Measurements from ENCODE around the gene AK8.
A peak's percentile ranks its signal among the peaks of the same experiment; 100 is the strongest.
"Not testable (repeated sequence)": the region's sequence is repeated elsewhere in the genome, so short reads cannot be mapped to it uniquely, and the experiment has no call there.

Gene AK8

DNA sequence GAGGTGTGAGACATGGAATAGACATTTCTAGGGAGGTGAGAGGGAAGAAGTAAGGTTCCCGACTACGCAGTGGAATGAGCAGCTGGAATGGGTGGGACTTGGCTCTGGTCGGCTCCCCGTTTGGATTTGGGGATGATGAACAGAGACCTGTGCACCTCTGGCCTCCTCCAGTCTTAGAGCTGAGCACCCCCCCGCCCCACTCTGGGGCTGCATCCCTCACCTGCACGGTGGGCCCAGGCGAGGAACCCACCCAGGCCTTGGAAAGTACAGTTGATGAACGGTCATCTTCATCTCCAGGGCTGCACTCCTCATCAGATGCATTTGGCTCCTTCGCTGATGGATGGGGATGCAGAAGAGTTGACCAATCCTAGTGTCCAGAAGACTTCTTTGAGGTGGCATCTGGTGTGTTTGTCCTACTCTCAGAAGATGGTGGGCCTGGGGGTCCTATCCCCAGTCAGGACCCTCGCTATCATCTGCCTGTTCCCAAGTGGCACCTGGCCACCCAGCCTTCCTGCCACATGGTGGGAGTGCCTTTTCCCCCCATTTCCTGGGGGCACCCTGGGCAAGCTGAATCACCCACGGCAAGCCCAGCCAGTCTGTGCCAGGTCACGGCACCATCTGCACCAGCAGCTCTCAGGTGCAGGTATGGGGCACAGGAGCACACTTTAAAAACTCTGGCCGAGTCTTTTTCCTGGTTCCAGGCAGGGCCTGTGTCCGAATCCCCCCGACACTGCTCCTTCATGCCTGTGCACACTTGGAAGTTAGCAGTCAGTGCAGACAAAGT lies 137.4 kb downstream of the AK8 start:
- no peak for DNase-seq

DNA sequence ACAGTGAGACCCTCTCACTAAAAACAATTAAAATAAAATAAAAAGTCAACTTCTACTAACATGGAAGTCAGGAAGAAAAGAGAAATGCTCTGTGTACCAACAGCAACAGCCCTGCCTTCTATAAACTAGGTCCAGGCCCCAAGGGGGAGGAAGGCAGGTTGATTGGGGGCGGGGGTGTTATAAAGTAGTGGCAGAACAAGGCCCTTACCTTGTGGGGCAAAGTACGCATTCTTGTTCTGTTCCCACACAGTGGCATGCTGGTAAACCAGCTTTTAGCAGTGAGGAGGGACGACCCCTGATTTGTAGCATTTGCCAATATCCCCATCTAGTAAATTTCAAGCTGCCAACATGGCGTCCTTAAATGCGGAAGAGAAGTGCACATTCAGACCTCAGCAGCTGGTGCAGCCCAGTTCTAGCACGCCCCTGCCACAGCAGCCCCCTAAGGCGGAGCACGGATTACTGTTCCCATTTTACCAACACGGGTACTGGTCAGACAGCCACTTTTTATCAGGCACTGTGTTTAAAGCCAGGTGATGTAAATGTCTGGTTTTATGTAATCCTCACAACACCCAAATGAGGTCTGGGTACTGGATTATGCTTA lies 138.3 kb downstream of the AK8 start:
- no peak for DNase-seq

DNA sequence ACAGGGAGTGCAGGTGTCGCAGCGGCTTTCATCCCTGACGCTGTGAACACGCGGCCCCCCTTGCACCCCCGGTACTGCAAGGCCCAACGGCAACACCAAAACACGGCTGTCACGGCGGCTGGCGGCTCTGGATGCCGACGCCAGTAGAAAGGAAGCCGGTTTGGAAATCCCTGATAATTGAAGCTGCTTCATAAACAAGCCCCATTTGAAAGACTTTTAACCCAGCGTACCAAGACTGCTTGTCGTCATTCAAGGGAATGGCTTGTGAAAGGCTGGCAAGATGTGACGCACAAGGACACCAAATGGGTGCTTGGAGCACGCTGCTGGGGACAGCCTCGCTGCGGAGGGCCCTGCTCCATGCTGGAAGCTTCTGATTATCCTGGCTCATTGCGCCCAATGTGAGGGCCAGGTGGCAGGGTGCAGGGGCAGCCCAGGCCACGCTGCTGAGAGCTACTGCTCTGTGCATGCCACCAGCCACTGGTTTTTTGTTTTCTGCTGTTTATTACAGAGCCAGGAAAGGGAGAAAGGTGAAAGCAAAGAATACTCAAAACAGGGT lies 144.7 kb downstream of the AK8 start:
- no peak for DNase-seq

- no peak for DNase-seq
Measured at GRCh38 chr9:132732326-132733259, 145.5 kb downstream of the AK8 start.

- no peak for DNase-seq
Measured at GRCh38 chr9:132731230-132731629, 146.9 kb downstream of the AK8 start.

DNA sequence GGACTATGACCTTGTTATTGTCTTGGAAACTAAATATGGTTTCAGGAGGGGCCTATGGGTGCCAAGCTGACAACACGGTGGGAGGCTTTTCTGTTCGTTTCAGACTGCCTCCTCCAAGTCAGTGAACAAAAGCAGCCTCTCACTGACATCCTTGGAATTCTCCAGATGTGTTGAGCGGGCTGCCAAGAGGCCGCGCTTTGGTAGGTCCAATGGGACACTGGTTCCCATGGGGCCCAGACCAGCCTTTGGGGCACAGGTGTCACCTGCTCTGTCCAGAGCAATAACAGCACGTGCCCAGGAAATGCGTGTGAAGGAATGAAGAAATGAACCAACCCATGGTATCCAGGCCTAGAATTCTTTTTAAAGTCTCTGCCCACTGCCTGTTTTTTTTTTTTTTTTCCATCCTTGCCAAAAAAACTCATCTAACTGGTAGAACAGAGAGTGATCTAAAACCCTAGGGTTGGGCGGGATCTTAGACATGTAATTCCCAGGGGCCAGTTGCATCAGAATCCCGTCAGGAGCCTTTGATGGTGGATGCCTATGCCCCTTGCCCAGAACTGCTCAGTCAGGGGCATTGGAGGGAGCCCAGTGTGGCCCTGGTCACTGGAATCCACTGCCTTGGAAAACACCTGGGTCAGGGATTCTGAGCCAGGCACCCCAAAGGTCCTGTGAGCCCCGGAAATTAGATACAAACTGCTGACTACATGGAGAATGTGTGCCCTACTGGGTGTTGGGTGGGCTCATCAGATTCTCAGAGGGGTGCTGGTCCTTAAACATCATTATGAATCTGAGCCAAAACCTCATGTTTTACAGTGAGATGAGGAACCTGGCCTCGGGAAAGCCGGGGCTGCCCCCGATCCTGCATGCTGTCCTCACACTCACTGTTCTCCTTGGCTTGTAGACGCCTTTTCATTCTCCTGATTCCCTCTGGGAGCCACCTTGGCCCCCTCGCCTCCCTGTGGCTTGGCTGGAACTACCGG lies 147.7 kb downstream of the AK8 start:
- no peak for DNase-seq

GRCh38 chr9:132729235-132729890 lies 148.7 kb downstream of the AK8 start:
- peak; percentile 21 for DNase-seq

DNA sequence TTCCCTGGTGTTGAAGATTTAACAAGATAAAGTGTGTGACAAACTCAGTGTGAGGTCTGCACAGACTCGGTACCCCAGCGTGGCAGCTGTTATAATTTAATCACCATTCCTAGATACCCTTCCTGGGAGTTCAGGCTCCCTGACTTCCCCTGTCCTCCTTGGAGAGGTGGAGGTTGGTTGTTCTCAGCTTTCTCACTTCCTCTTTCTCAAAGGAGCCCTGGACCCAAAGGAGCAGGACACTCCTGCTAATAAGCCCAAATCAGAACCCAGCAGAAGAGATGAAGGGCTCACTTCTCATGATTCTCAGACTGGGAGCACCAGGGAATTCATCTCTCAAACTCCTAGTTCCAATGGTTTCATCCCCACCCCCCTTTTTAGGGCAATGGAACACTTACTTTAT lies 149.6 kb downstream of the AK8 start:
- DNase-seq, result no peak

DNA sequence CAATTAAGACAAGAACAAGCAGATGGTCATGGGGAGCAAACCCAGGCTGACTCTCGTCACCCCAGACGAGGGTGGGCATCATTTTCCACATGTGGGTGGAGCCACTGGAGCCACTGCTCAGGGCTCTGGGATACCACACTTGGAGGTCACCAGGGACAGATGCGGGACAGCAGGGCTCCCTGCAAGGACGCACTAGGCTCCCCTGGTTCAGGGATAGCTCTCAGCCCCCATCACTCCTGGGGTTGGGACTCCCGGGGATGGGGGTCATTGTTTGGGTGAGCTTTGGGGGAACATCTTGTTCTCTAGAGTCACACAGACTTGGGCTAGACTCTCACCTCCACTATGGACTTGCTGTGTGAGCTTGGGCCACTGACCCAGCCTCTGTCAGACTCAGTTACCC lies 150.0 kb downstream of the AK8 start:
- no peak for DNase-seq

DNA sequence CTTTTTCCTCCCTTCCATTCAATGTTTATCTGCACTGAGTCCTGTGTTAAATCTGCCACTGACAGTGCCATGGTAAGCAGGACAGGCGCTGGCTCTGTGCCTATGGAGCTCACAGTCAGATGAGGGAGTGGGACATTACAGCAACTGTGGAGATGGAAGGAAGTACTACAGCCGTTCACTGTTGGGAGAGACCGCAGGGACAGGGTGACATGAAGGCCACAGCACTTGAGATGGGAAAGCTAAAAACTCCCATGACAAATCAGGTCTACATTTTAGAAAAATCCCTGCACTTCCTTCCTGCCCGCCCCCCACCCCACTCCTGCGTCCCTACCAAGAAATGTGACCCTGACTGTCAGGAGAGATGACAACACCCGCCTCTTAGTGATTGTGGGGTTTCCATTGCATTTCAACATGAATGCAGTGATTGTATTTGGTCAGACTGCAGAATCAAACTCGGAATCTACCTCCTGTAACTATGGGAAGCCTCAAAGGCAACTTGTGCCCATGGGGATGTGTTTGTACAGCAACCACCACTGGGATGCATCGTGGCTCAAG lies 151.4 kb downstream of the AK8 start:
- no peak for DNase-seq

DNA sequence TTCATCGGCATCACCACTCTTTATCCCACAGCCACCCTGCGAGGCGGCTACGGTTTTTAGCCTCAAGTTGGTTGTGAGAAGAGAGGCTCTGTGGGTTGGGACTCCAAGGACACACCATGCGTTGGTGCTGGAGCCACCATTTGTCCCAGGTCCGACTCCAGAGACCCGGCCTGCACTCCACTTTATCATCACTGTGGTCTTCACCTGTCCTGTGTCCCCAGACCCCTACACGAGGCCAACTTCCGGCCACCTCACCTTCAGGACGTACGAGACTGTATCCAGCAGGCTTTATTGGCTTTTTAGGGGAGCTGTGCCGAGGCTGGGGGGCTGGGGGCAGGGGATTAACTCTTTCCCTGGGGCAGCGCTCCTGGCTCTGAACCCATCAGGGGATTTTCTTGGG lies 152.8 kb downstream of the AK8 start:
- no peak for DNase-seq

GRCh38 chr9:132723809-132724208 lies 154.3 kb downstream of the AK8 start:
- DNase-seq, result no peak

- no peak for DNase-seq
Measured at GRCh38 chr9:132722564-132723065, 155.5 kb downstream of the AK8 start.

GRCh38 chr9:132721661-132722060 lies 156.4 kb downstream of the AK8 start:
- DNase-seq, result no peak

DNA sequence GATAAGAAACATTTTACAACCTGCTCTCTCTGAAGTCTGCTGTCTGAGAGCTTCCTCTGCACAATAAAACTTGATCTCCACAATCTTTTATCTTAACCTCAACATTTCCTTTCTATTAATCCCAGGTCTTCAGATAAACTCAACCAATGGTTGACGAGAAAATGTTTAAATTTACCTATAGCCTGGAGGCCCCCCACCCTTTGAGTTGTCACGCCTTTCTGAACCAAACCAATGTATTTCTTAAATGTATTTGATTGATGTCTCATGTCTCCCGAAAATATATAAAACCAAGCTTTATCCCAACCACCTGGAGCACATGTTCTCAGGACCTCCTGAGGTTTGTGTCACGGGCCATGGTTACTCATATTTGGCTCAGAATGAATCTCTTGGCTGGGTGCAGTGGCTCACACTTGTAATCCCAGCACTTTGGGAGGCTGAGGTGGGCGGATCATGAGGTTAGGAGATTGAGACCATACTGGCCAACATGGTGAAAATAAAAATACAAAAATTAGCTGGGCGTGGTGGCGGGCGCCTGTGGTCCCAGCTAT lies 159.6 kb downstream of the AK8 start:
- DNase-seq, result not testable (repeated sequence)

DNA sequence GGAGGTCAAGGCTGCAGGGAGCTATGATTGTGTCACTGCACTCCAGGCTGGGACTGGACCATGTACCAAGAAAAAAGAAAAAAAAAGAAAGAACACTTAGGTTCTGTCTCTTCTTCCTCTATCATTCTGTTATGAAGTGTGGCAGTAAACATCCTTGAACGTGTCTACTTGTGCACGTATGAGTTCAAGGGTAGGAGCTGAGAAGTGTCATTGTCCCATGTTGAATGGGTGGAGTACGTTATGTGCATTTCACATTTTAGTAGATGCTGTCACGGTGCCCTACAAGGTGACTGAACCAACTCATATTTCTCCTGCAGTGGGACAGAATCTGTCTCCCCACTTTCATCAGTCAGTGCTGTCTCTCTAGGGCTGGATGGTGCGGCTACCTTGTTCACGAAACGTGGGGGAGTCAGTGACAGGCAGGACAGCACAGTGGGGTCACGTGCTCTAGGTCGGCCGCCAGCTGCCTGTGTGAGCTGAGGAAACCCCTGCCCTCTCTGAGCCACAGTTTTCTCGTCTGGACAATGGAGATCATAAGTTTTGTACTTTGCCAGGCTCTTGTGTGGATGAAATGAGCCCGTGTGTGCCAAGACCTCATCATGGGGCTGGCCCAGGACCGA lies 160.6 kb downstream of the AK8 start:
- DNase-seq, result no peak

DNA sequence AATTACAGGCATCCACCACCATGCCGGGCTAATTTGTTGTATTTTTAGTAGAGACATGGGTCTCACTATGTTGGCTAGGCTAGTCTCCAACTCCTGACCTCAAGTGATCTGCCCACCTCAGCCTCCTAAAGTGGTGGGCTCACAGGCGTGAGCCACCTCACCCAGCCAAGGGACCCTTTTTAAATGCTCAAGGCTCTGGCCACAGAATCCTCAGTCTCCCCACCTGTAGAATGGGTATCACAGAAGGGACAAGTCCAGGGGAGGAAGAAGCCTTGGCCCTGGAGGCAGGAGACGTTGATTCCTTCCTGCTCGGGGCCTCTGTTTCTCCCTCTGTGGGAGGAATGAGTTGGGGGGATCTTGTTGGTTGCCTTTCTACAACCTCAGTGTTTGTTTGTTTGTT lies 162.1 kb downstream of the AK8 start:
- DNase-seq, result no peak

- no peak for DNase-seq
Measured at GRCh38 chr9:132712753-132713152, 165.3 kb downstream of the AK8 start.

DNA sequence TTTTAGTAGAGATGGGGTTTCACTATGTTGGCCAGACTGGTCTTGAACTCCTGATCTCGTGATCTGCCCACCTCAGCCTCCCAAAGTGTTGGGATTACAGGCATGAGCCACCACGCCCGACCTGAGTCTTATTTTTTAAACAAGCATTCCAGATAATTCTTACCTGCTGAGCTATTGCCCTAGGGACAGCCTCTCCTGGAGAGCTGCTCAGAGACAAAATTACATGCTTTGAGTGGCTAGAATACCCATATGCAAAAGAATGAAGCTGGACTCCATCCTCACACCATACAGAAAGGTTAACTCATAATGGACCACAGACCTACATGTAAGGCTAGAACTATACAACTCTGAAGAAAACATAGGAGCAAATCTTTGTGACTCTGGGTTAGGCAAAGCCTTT lies 166.2 kb downstream of the AK8 start:
- DNase-seq, result no peak

- not testable (repeated sequence) for DNase-seq
Measured at GRCh38 chr9:132711152-132711551, 166.9 kb downstream of the AK8 start.
